Cardiac muscle cell (in vitro differentiated cells and primary cell): ENCODE results near the gene SERPINE1. TPM values are rescaled to one million over a fixed set of nuclear protein-coding genes. Genes with fewer than 3 reads are reported as not detected.
A peak's percentile ranks its signal among the peaks of the same experiment; 100 is the strongest.

Experiments used
- DNase-seq, 2 donors: peaks; one replicate each; pipeline versions ENCODE4 v3.0.0 to v3.0.0-alpha.2; 2010 to 2017; ENCODE audit warnings: low read depth in 1 of 2, low spot score in 1 of 2
- H3K27ac ChIP-seq: fragments of 200-600 bp; sonication (generic); 2 replicates; pipeline ENCODE4 v1.5.1; 2016
- H3K27me3 ChIP-seq: fragments of 200-600 bp; sonication (generic); 2 replicates; pipeline ENCODE4 v1.6.0; 2016; ENCODE audit warnings: control low read depth
- H3K36me3 ChIP-seq: fragments of 200-600 bp; sonication (generic); 2 replicates; pipeline ENCODE4 v1.5.1; 2016; ENCODE audit warnings: control low read depth
- H3K4me1 ChIP-seq: fragments of 200-600 bp; sonication (generic); 2 replicates; pipeline ENCODE4 v1.8.1; 2017; ENCODE audit warnings: low read depth, mild to moderate bottlenecking, mixed run types
- H3K4me3 ChIP-seq: fragments of 200-600 bp; sonication (generic); 2 replicates; pipeline ENCODE4 v1.5.1; 2016; ENCODE audit warnings: mild to moderate bottlenecking
- H3K9me3 ChIP-seq: fragments of 200-600 bp; sonication (generic); 2 replicates; pipeline ENCODE4 v1.5.1; 2017; ENCODE audit warnings: low read depth, mild to moderate bottlenecking, control low read depth
- polyA plus RNA-seq: library from polyadenylated mRNA; unstranded; fragments of >200 nt; fragmentation: Nextera tagmentation; extraction: Ambion mirVana; gene quantifications from 2 replicates; pipeline ENCODE4 v1.2.1, GENCODE V29; 2016
- total RNA-seq: library from RNA; depleted of rRNA; stranded (reverse); fragments of >200 nt; gene quantifications from 2 replicates; pipeline ENCODE4 v1.2.3, GENCODE V29; 2016
- TF ChIP-seq, protein P1 (sequence below): IDR thresholded peaks from 2 replicates; pipeline ENCODE4 v1.5.1; 2012; ENCODE audit warnings: low read depth, mild to moderate bottlenecking, low read length

SERPINE1 gene
- total and polyA plus RNA-seq, 2 experiments from 2014 or later: 1.1 to 1.9 TPM

DNA sequence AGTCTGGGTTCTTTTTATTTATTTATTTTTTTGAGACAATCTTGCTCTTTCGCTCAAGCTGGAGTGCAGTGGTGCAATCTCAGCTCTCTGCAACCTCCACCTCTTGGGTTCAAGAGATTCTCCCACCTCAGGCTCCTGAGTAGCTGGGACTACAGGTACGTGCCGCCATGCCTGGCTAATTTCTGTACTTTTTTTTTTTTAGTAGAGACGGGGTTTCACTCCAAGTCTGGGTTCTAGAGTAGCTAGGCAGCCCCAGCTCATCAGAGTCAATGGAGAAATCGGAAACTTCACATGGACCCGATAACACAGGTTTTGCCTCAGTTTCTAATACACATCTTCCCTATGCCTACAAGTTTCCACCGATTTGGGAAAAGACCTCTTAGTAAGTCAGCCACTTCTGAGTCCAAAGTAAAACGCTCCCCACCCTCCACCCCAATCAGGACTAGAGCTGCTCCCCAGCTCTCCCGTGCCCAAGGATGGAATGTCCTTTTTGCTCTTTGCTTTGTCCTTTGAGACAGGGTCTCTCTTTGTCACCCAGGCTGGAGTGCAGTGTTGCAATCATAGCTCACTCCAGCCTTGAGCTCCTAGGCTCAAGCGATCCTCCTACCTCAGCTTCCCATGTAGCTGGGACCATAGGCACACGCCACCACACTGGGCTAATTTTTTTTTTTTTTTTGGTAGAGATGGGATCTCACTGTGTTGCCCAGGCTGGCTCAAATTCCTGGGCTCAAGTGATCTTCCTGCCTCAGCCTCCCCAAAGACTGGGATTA is 3.8 kb upstream of the SERPINE1 start:
- Histone ChIP-seq H3K9me3 (no peaks in the 10 kb centered on the region), H3K36me3 (no peaks in the 10 kb centered on the region), H3K4me3 (no peak overlapping the region), H3K4me1 (peaks cover 33% of the 10 kb centered on the region), H3K27ac (peak overlapping the region; percentile 98), H3K27me3 (no peaks in the 10 kb centered on the region)
- TF ChIP-seq, protein P1, sequence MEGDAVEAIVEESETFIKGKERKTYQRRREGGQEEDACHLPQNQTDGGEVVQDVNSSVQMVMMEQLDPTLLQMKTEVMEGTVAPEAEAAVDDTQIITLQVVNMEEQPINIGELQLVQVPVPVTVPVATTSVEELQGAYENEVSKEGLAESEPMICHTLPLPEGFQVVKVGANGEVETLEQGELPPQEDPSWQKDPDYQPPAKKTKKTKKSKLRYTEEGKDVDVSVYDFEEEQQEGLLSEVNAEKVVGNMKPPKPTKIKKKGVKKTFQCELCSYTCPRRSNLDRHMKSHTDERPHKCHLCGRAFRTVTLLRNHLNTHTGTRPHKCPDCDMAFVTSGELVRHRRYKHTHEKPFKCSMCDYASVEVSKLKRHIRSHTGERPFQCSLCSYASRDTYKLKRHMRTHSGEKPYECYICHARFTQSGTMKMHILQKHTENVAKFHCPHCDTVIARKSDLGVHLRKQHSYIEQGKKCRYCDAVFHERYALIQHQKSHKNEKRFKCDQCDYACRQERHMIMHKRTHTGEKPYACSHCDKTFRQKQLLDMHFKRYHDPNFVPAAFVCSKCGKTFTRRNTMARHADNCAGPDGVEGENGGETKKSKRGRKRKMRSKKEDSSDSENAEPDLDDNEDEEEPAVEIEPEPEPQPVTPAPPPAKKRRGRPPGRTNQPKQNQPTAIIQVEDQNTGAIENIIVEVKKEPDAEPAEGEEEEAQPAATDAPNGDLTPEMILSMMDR: no peak
- DNase-seq: no peak

DNA sequence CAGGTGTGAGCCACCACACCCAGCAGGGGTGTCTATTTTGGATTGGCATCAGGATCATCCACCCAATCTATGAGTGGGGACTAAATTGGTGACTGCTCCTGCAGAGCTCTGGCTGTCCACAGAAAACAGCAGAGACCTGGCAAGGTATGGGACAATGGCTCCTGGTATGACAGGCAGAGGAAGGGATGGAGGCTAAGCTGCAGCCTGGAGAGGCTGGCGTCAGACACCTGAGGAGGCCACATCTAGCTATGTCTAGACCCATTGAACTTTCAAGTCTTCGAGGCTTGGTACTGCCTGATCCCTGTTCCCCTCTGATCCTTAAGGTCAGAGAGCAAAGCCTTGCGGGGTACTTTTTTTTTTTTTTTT is 3.2 kb upstream of the SERPINE1 start:
- DNase-seq: no peak
- Histone ChIP-seq H3K4me1 (peaks cover 33% of the 10 kb centered on the region), H3K27ac (peak overlapping the region; percentile 98), H3K27me3 (no peaks in the 10 kb centered on the region), H3K4me3 (no peak overlapping the region), H3K36me3 (no peaks in the 10 kb centered on the region), H3K9me3 (no peaks in the 10 kb centered on the region)
- TF ChIP-seq, protein P1: no peak

DNA sequence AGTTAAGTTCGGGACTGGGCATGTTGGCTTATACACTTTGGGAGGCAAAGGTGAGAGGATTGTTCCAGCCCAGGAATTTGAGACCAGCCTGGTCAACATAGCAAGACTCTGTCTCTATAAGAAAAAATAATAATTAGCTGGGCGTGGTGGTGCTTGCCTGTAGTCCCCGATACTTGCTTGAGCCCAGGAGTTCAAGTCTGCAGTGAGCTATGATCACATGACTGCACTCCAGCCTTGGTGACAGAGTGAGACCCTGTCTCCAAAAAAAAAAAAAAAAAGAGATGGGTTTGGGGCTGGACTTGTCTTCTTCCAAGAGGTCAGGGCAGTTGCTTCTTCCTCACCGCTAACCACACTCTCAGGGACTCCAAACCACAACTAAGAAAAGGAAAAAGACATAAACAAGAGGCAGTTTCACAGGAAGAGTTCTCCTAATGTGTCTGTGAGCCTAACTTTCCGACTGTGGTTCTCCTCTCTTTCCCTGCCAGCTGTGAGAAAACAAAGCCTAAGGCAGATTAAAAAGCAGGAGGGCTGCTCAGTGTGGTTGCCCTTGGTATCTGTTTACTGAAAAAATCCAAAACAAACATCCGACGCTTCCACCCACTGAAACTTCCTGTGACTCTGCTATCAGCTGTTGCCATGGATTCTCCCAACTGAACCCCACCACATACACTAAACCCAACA is 2.4 kb upstream of the SERPINE1 start:
- TF ChIP-seq, protein P1: no peak
- Histone ChIP-seq H3K9me3 (no peaks in the 10 kb centered on the region), H3K27ac (no peak overlapping the region), H3K36me3 (no peaks in the 10 kb centered on the region), H3K27me3 (no peaks in the 10 kb centered on the region), H3K4me1 (peaks cover 33% of the 10 kb centered on the region), H3K4me3 (no peak overlapping the region)
- peak in 1 of 2 donors; percentile 91 for DNase-seq

DNA sequence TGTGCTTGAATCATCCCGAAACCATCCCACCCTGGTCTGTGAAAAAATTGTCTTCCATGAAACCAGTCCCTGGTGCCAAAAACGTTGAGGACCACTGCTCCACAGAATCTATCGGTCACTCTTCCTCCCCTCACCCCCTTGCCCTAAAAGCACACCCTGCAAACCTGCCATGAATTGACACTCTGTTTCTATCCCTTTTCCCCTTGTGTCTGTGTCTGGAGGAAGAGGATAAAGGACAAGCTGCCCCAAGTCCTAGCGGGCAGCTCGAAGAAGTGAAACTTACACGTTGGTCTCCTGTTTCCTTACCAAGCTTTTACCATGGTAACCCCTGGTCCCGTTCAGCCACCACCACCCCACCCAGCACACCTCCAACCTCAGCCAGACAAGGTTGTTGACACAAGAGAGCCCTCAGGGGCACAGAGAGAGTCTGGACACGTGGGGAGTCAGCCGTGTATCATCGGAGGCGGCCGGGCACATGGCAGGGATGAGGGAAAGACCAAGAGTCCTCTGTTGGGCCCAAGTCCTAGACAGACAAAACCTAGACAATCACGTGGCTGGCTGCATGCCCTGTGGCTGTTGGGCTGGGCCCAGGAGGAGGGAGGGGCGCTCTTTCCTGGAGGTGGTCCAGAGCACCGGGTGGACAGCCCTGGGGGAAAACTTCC is 784 bp upstream of the SERPINE1 start:
- TF ChIP-seq, protein P1: no peak
- H3K9me3 ChIP-seq: no peaks in the 10 kb centered on the region
- H3K27me3 ChIP-seq: no peaks in the 10 kb centered on the region
- peak in 1 of 2 donors; percentile 90 for DNase-seq
- H3K4me3 ChIP-seq: no peak overlapping the region
- H3K36me3 ChIP-seq: no peaks in the 10 kb centered on the region
- peak overlapping the region; percentile 21 for H3K27ac ChIP-seq
- H3K4me1 ChIP-seq: peaks cover 33% of the 10 kb centered on the region

DNA sequence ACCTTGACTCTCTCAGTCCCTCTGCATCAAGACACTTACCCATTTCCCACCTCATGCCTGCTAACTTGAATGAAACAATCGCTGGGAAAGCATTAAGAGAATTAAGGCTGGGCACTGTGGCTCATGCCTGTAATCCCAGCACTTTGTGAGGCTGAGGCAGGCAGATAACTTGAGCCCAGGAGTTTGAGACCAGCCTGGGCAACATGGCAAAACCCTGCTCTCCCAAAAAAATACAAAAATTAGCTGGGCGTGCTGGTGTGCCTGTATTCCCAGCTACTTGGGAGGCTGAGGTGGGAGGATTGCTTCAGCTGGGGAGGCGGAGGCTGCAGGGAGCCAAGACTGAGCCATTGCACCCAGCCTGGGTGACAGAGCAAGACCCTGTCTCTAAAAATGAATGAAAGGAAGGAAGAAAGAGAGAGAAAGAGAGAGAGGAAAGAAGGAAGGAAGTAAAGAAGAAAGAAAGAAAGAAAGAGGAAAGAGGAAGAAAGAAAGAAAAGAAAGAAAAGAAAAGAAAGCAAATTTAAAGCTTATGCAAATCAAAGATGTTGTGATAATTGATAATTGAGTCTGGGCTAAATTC is 646 bp downstream of the SERPINE1 start:
- H3K9me3 ChIP-seq: no peaks in the 10 kb centered on the region
- H3K4me3 ChIP-seq: no peak overlapping the region
- TF ChIP-seq, protein P1: no peak
- DNase-seq: no peak
- H3K27me3 ChIP-seq: no peaks in the 10 kb centered on the region
- no peaks in the 10 kb centered on the region for H3K36me3 ChIP-seq
- H3K27ac ChIP-seq: no peak overlapping the region
- peaks cover 19% of the 10 kb centered on the region for H3K4me1 ChIP-seq
